Keratinocyte (primary cell): ENCODE results near the gene LRRTM3. TPM values are rescaled to one million over a fixed set of nuclear protein-coding genes. Genes with fewer than 3 reads are reported as not detected.

ENCODE experiments used
- DNase-seq: peaks from one replicate; pipeline ENCODE4 v3.0.0-alpha.2; 2011; ENCODE audit warnings: low read depth, missing footprints, low spot score
- FAIRE-seq: peaks from 2 replicates; lab custom pipeline; 2011; peaks lifted over from hg19 to GRCh38; lab: Jason Lieb, UNC
- H2AFZ ChIP-seq: 2 replicates; pipeline ENCODE4 v1.6.0; 2012; ENCODE audit warnings: low read length, control low read depth, inconsistent platforms; ENCODE audit not compliant: control insufficient read depth
- H3K27ac ChIP-seq: 2 replicates; pipeline ENCODE4 v1.5.1; 2011; ENCODE audit warnings: low read length; ENCODE audit not compliant: control insufficient read depth, insufficient read depth
- H3K27me3 ChIP-seq: 3 replicates; pipeline ENCODE4 v1.6.0; 2011; ENCODE audit warnings: low read length; ENCODE audit not compliant: control insufficient read depth, insufficient read depth; ENCODE audit errors: extremely low read depth
- H3K36me3 ChIP-seq, 2 experiments: 2 replicates in 1 of 2; 3 replicates in 1 of 2; pipeline ENCODE4 v1.5.1; 2011; ENCODE audit warnings: low read length in 2 of 2, mild to moderate bottlenecking in 1 of 2; ENCODE audit not compliant: control insufficient read depth in 2 of 2, insufficient read depth in 2 of 2; ENCODE audit errors: extremely low read depth in 1 of 2
- H3K4me1 ChIP-seq: 3 replicates; pipeline ENCODE4 v1.5.1; 2011; ENCODE audit warnings: low read length; ENCODE audit not compliant: control insufficient read depth, insufficient read depth; ENCODE audit errors: extremely low read depth
- H3K4me2 ChIP-seq: 3 replicates; pipeline ENCODE4 v1.6.0; 2011; ENCODE audit warnings: low read depth, low read length; ENCODE audit not compliant: control insufficient read depth, insufficient read depth; ENCODE audit errors: extremely low read depth
- H3K4me3 ChIP-seq, 3 experiments: fragments of 200-600 bp in 1 of 3; sonication (generic) in 1 of 3; 2 replicates in 2 of 3; 3 replicates in 1 of 3; pipeline ENCODE4 v1.5.1; 2011 to 2016; ENCODE audit warnings: low read length in 3 of 3, mild to moderate bottlenecking in 3 of 3, control low read depth in 2 of 3, inconsistent platforms in 1 of 3, low read depth in 1 of 3, mixed read lengths in 1 of 3, mixed run types in 1 of 3, moderate library complexity in 1 of 3; ENCODE audit not compliant: control insufficient read depth in 2 of 3, insufficient read depth in 2 of 3; ENCODE audit errors: extremely low read depth in 1 of 3
- H3K79me2 ChIP-seq: 2 replicates; pipeline ENCODE4 v1.6.0; 2012; ENCODE audit warnings: low read length; ENCODE audit not compliant: control insufficient read depth, insufficient read depth
- H3K9ac ChIP-seq: 3 replicates; pipeline ENCODE4 v1.6.0; 2011; ENCODE audit warnings: low read length; ENCODE audit not compliant: control insufficient read depth, insufficient read depth; ENCODE audit errors: extremely low read depth
- H3K9me1 ChIP-seq: 3 replicates; pipeline ENCODE4 v1.6.0; 2011; ENCODE audit warnings: low read length; ENCODE audit not compliant: control insufficient read depth, insufficient read depth; ENCODE audit errors: extremely low read depth
- H3K9me3 ChIP-seq: 2 replicates; pipeline ENCODE4 v1.5.1; 2012; ENCODE audit warnings: low read depth, low read length; ENCODE audit not compliant: control insufficient read depth
- H4K20me1 ChIP-seq: 3 replicates; pipeline ENCODE4 v1.6.0; 2011; ENCODE audit warnings: low read length; ENCODE audit not compliant: control insufficient read depth, insufficient read depth; ENCODE audit errors: extremely low read depth
- EZH2 ChIP-seq: IDR thresholded peaks from one replicate; pipeline ENCODE4 v1.6.1; 2012; ENCODE audit warnings: inconsistent platforms, mild to moderate bottlenecking, low read length, moderate library complexity
- dilution Hi-C: fragments of 300-500 bp; cut with MboI; formaldehyde crosslinking; loops from one replicate; pipeline ENCODE4 v1.7.0; 2020; ENCODE audit warnings: low sequenced_read_pairs; ENCODE audit not compliant: extremely low pct_ligation_motif_present
- polyA plus RNA-seq, 5 experiments: library from polyadenylated mRNA; depleted of rRNA in 3 of 5; stranded (reverse) in 3 of 5; stranded (forward) in 1 of 5; unstranded in 1 of 5; fragments of >200 nt; gene quantifications; 1 replicate in 1 of 5; 2 replicates in 3 of 5; 3 replicates in 1 of 5; pipeline versions ENCODE4 v1.2.1 to v1.2.3, GENCODE V29; 2011 to 2012; ENCODE audit warnings: missing spikeins in 2 of 5, low read depth in 1 of 5, low replicate concordance in 1 of 5
- TF ChIP-seq, protein P1 (sequence below), 3 experiments: IDR thresholded peaks in 1 of 3; conservative IDR thresholded peaks in 1 of 3; optimal IDR thresholded peaks in 1 of 3; 2 replicates in 2 of 3; 3 replicates in 1 of 3; pipeline versions ENCODE3 to v1.5.1; 2011; ENCODE audit warnings: low read length in 3 of 3, mild to moderate bottlenecking in 3 of 3, moderate library complexity in 2 of 3, control low read depth in 1 of 3, inconsistent platforms in 1 of 3; ENCODE audit not compliant: insufficient read depth in 2 of 3; ENCODE audit errors: extremely low read depth in 1 of 3

The LRRTM3 gene
- polyA plus RNA-seq, 1 donor (not counting 4 experiments of a cell fraction or from before 2014, with no cell fraction given): not detected

DNA sequence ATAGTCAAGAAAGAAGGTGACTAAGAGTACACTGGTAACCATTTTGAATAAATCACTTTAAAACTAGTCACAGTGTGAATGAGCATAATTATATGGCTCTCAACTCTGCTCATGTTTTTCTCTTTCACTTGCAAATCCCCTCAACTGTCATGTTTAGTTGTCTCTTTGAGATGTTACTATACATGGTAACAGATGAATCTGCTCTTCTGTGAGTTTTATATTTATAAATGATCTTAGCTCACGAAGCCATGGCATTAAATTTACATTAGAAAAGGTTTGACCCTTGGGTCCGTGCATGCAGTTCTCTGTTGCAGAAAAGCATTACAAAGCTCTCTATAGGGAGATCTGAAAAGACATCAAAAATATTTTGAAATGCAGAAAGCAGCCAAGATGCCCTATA, 33.0 kb upstream of the LRRTM3 start:
- H3K27ac ChIP-seq: no peak overlapping the region
- no peaks in the 10 kb centered on the region for H3K36me3 ChIP-seq
- no peaks in the 10 kb centered on the region for H3K9me1 ChIP-seq
- H3K9me3 ChIP-seq: no peaks in the 10 kb centered on the region
- no peak overlapping the region for H3K9ac ChIP-seq
- TF ChIP-seq, protein P1, sequence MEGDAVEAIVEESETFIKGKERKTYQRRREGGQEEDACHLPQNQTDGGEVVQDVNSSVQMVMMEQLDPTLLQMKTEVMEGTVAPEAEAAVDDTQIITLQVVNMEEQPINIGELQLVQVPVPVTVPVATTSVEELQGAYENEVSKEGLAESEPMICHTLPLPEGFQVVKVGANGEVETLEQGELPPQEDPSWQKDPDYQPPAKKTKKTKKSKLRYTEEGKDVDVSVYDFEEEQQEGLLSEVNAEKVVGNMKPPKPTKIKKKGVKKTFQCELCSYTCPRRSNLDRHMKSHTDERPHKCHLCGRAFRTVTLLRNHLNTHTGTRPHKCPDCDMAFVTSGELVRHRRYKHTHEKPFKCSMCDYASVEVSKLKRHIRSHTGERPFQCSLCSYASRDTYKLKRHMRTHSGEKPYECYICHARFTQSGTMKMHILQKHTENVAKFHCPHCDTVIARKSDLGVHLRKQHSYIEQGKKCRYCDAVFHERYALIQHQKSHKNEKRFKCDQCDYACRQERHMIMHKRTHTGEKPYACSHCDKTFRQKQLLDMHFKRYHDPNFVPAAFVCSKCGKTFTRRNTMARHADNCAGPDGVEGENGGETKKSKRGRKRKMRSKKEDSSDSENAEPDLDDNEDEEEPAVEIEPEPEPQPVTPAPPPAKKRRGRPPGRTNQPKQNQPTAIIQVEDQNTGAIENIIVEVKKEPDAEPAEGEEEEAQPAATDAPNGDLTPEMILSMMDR (optimal IDR thresholded peaks at IDR 0.05 in 1 of 3, IDR thresholded peaks at IDR 0.05 in 1 of 3, conservative IDR thresholded peaks at IDR 0.05 in 1 of 3; ENCODE audit: extremely low read depth in 1 of 3, insufficient read depth in 2 of 3, low read length in 3 of 3): no peak
- TF ChIP-seq EZH2: no peak
- FAIRE-seq: no peak
- dilution Hi-C loops: no loop called here
- no peak overlapping the region for H3K4me3 ChIP-seq
- no peaks in the 10 kb centered on the region for H3K79me2 ChIP-seq
- no peaks in the 10 kb centered on the region for H3K27me3 ChIP-seq
- H3K4me1 ChIP-seq: no peaks in the 10 kb centered on the region
- no peak for DNase-seq
- H3K4me2 ChIP-seq: no peak overlapping the region
- H2AFZ ChIP-seq: no peak overlapping the region
- no peaks in the 10 kb centered on the region for H4K20me1 ChIP-seq

DNA sequence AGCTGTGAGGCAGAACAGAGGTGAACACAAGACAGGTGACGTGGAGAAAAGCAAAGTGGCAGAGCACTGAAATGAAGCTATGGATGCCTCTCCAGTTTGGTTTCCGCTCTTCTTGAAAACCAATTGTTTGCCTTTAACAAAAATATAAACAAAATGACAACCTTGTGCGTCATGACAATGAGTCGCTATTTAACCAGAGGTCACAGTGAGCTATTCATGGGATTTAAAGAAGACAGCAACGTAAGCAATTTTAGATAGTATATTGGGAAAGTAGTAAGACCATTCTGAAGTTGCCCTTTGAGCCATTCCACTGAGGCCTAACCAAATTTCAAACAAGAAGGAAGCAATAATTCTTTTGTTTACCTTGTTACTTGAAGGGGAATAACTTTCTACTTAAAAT, 15.2 kb upstream of the LRRTM3 start:
- dilution Hi-C loops: no loop called here
- H3K27ac ChIP-seq: no peak overlapping the region

More for the DNA sequence above, 15.2 kb upstream of the LRRTM3 start:
- H3K9me1 ChIP-seq: no peaks in the 10 kb centered on the region
- H3K4me2 ChIP-seq: no peak overlapping the region
- no peaks in the 10 kb centered on the region for H3K27me3 ChIP-seq
- H2AFZ ChIP-seq: no peak overlapping the region
- FAIRE-seq (no peak), DNase-seq (no peak)
- no peak overlapping the region for H3K4me3 ChIP-seq
- H3K9ac ChIP-seq: no peak overlapping the region
- H3K9me3 ChIP-seq: no peaks in the 10 kb centered on the region
- no peaks in the 10 kb centered on the region for H3K79me2 ChIP-seq
- H3K36me3 ChIP-seq: no peaks in the 10 kb centered on the region
- TF ChIP-seq, protein P1 (optimal IDR thresholded peaks at IDR 0.05 in 1 of 3, IDR thresholded peaks at IDR 0.05 in 1 of 3, conservative IDR thresholded peaks at IDR 0.05 in 1 of 3; ENCODE audit: extremely low read depth in 1 of 3, insufficient read depth in 2 of 3, low read length in 3 of 3): no peak
- TF ChIP-seq EZH2: no peak
- H3K4me1 ChIP-seq: no peaks in the 10 kb centered on the region
- no peaks in the 10 kb centered on the region for H4K20me1 ChIP-seq
